Panc1 (cell line): Measurements from ENCODE around the gene SPATA33.

Experiments
- CTCF ChIP-seq: fragments of 450-650 bp; IDR thresholded peaks from 2 replicates; pipeline ENCODE4 v1.5.1; 2017; ENCODE audit warnings: mild to moderate bottlenecking
- POLR2AphosphoS5 ChIP-seq: IDR thresholded peaks from 2 replicates; pipeline ENCODE4 v1.6.1; 2012; ENCODE audit warnings: mild to moderate bottlenecking, low read depth, low read length, moderate library complexity
- REST ChIP-seq, 2 experiments: IDR thresholded peaks; 2 replicates each; pipeline ENCODE4 v1.6.1; 2011 to 2012; ENCODE audit warnings: low read depth in 2 of 2, control low read depth in 1 of 2, low read length in 1 of 2, mild to moderate bottlenecking in 1 of 2, moderate library complexity in 1 of 2; ENCODE audit not compliant: insufficient read depth in 1 of 2

GRCh38 chr16:89651584-89651983, 6.1 kb upstream of the SPATA33 start:
- TF ChIP-seq CTCF (no peak), POLR2AphosphoS5 (no peak), REST (IDR thresholded peaks at IDR 0.05; ENCODE audit: insufficient read depth in 1 of 2, low read depth in 2 of 2, low read length in 1 of 2) (no peak)
